Measurements from ENCODE around the gene SEC31A. TPM values are rescaled to one million over a fixed set of nuclear protein-coding genes. Genes with fewer than 3 reads are reported as not detected.
A peak's percentile ranks its signal among the peaks of the same experiment; 100 is the strongest.
"Not testable (repeated sequence)": the region's sequence is repeated elsewhere in the genome, so short reads cannot be mapped to it uniquely, and the experiment has no call there.

Gene SEC31A
- total RNA-seq, 1 experiment from 2014 or later, result 132 TPM

DNA sequence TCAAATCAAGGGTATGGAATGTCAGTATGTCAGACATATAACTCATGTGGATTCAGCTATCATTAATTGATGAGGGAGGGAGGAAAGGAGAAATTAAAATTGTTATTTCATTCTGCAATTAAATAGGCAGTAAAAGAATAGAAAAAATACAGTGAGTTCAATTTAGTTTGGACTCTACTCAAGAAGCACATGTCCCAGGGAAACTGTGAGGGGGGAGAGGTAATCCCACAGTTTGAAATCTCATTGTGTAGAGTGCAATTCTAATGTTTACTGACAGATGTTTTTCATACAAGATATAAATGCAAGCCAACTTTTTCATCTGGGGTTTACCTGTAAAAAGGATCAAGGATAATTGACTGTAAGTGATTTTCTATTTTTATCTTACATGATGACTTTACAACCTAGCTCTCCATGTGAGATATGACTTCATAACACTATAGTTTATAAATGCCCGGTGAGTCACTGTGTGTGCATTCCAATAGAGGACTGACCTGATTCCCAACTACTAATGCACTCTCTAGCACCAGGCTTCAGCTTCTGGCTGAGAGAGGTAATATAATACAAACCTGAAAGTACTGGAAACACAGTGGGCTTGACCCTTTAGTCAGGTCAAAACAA is 57.1 kb downstream of the SEC31A start:
- DNase-seq (ENCODE audit: low spot score), result peak; percentile 78

DNA sequence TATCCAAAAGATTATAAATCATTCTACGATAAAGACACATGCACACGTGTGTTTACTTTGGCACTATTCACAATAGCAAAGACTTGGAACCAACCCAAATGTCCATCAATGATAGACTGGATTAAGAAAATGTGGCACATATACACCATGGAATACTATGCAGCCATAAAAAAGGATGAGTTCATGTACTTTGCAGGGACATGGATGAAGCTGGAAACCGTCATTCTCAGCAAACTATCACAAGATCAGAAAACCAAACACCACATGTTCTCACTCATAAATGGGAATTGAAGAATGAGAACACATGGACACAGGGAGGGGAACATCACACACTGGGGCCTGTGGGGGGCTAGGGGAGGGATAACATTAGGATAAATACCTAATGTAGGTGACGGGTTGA is 57.9 kb downstream of the SEC31A start:
- not testable (repeated sequence) for DNase-seq (ENCODE audit: low spot score)

DNA sequence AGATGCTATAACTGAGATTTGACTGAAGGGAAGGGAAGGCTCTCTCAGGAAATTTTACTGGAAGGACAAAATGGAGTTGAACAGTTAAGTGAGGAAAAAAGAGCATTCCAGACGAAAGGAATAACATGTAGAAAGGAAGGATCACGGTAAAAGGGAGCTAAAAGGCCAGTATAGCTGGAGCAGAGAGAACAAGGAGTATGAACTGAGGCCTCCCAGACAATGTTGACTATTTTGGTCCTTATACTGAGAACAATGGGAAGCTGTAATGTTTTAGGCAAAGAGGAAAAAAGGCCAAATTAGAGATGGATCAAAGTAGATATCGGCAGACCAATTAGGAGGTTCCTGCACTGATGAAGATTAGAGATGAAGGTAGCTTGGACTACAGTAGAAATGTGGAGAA is 65.5 kb downstream of the SEC31A start:
- no peak for DNase-seq (ENCODE audit: low spot score)

DNA sequence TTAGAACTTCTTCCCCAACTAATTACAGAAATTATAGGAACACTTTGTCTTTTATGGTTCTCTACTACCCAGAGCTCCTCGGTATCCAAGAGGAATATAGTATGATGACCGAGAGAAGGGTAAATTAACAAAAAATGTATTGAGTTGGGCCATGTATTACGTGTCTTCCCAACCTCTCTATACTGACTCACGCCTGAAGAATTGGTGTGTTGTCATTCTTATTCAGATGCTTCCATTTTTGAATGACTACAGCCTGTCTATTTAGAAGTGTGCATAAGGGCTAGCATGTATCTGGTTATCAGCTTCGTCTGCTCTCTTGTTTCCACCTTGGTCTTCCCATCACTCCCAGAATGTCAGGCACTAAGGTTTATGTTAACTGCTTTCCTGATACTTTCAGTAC is 67.9 kb downstream of the SEC31A start:
- DNase-seq (ENCODE audit: low spot score), result no peak

DNA sequence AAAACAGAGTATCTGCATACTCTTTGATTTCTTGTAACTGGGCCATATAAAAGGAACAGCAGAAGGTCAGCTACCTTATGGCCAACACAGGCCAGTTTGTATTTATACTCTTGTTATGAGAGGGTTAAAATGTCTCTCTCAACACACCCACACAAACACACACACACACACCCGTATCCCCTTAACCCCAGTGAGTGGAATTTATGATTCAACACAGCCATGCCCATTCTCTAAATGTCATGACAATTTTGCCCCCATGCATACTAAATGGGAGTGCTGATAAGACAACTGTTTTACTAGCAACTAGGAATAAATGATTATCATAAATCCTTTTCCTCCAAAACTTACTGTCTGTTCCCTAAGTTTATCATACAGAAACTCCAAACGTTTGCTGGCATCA is 70.3 kb downstream of the SEC31A start:
- DNase-seq (ENCODE audit: low spot score), result no peak

DNA sequence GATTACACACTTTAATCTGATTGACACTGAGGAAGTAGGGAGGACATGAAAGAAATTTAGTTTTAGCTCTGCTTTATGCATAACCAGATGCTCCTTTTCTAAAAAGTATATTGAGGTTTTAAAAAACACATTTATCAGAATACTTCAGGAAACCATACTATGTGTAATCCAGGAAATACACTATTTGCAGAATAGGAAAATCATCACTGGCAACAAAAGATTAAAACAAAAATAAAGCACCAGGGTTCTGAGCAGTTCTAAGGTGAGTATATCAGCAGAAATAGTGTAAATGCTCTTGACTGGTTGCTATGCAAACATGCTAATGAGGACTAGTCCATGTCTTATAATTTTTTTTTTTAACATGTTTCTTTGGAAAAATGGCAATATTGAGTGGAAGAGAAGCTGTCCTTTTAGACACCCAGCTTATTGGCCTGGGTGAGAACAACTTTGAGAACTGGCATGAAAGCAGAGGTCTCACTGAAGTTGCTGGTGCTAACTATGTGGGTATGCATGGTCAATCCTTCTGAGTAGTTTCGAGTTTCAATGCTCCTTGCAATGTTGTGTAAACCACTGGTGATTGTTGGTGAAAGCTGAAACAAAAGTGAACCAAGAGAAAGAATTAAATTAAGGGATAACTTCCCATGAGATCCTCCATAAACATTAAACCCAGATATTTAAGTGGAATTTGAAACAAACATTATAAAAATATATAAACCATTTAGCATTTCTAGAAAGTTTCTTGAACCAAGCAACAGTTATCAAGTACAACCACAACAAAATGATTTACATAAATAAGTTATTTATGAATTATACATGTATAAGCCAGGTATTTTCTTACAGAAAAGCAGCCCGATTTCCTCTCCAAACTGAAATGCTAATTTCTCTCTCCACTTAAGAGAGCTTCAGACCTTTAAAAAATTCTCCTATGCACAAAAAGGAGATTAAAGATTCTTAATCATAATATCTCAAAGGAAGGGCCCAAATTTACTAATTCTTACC is 72.0 kb downstream of the SEC31A start:
- DNase-seq (ENCODE audit: low spot score), result no peak

DNA sequence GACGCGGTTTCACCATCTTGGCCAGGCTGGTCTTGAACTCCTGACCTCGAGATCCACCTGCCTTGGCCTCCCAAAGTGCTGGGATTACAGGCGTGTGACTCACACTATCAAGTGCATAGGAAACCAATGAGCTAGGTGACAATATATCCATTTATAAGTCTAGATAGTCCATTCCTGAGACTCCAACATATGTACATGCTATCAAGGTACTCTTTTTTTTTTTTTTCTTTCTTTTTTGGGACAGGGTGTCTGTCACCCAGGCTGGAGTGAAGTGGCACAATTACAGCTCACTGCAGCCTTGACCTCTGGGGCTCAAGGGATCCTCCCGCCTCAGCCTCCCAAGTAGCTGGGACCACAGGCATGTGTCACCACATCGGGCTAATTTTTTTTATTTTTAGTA is 74.1 kb downstream of the SEC31A start:
- not testable (repeated sequence) for DNase-seq (ENCODE audit: low spot score)

DNA sequence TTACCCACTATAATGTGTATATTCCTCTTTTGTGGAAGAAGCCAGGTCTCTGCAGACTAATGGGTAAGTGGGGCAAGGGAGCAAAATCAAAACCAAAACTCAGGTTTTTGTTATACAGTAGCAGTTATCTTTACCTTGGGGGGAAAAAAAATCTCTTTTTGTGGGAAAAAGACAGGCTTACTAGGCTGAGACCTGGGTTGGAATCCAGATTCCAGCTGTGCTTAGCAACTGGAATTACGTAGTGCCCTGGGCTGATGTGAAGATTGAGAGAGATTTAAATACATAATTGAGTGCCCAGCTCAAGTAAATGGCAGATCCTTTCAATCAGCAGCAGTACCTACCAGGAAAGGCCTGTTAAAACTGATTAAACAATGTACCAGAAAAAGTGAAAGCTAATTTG is 76.9 kb downstream of the SEC31A start:
- no peak for DNase-seq (ENCODE audit: low spot score)

DNA sequence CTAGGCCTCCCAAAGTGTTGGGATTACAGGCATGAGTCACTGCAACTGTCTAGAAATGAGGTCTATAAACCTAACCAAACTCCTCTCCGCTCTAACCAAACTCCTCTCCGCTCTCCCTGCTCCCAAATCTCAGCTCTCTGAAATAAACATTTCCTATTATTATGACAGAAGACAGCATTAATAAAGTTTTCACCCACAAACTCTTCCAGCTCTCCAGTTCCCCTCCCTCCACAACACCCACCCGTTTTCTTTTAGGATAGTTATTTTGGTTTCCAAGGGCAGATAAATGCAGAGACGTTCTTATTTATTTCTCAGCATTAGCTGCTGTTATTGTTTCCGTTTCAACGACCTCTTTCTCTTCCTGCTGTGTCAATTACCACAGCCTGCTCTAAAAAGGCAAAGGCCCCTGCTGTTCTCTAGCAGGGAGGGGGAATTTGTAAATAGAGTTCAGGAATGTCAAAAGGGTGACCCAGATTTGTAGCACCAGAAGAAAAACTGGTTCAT is 79.1 kb downstream of the SEC31A start:
- no peak for DNase-seq (ENCODE audit: low spot score)

DNA sequence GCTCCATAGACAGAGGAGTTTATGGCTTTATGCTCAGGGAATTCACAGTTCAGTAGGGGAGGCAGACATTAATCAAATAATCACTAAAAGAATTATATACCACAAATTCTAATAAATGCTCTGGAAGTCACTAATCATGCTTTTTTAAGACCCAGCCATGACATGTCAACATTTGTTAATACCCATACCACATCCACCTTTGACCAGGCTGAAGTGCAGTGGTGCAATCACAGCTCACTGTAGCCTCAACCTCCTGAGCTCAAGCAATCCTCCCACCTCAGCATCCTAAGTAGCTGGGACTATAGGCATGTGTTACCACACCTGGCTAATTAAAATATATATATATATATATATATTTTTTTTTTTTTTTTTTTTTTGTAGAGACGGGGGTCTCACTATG is 79.6 kb downstream of the SEC31A start:
- DNase-seq (ENCODE audit: low spot score), result no peak

DNA sequence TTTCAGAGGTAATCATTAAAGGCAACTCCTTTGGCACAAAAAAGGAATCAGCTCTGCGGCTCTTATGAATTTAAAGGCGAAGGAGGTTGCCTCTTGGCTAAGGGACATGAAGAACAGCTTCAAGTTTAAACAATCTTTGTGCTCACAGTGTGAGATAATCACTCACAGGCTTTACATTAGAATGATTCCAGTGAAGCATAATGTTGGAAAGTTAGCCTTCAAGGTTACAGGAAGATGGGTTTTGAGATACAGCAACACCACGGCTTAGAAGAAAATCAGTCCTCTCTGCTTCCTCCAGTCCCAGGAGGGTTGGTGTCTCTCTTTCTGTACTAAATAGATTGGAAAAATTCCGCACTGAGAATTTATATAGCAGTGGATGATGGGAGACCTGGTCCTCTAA is 80.8 kb downstream of the SEC31A start:
- DNase-seq (ENCODE audit: low spot score), result no peak

DNA sequence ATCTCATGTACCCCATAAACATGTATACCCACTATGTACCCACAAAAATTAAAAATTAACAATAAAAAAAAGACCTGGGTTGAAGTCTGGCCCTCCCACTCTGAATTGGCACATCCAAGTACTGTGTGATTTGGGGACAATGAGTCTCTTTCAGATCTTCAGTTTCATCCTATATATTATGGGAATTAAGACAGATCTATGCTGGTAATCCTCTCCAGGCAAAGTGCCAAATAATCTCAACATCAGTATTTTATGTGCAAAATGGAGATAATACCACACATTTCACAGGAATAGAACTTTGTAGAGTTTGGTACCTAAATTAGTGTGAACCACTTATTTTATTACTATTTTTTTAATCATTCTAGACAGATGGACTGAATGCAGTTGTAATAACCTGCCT is 81.3 kb downstream of the SEC31A start:
- DNase-seq (ENCODE audit: low spot score), result no peak

DNA sequence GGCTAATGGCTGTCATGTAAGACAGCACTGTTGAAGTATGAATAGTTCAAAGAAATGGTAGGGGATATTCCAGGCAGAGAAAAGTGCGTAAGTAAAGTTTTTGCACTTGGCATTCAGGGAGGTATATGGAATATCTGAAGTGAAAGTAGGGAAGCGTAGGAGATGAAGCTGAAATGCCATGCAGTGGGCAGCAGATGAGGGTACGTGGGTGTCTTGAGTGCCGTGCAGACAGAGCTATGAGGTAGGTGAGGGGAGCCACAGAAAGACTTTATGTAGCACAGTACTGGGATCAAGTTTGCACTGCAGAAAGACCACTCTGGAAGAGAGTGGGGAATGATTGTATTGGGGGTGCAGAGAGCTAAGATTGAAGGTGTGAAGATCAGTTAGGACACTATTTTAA is 87.2 kb downstream of the SEC31A start:
- DNase-seq (ENCODE audit: low spot score), result no peak

DNA sequence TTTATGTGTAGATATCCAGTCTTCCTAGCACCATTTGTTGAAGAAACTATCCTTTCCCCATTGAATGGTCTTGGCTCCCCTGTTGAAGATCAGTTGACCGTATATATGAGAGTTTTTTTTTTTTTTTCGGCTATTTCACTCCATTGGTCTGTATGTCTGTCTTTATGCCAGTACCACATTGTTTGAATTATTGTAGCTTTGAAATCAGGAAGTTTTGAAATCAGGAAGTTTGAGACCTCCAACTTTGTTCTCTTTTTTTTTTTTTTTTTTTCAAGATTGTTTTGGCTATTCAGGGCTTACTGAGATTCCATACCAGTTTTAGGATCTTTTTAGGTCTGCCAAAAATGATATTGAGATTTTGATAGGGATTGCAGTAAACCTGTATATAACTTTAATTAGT is 88.0 kb downstream of the SEC31A start:
- DNase-seq (ENCODE audit: low spot score), result no peak

DNA sequence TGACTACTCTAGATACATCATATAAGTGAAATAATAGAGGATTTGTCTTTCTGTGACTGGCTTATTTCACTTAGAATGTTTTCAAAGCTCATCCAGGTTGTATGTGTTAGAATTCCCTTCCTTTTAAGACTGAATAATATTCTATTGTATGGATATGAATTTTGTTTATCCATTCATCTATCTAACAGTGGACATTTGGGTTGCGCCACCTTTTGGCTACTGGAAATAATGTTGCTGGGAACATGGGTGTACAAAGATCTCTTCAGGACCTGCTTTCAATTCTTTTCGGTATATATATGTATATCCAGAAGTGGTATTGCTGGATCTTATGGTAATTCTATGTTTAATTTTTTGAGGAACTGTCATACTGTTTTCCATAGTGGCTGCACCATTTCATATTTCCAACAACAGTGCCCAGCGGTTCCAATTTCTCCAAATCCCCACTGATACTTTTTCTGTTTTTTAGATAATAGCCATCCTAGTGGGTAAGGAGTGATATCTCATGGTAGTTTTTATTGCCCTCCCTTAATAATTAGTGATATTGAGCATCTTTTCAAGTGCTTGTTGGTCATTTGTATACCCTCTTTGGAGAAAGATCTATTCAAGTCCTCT is 88.9 kb downstream of the SEC31A start:
- no peak for DNase-seq (ENCODE audit: low spot score)

DNA sequence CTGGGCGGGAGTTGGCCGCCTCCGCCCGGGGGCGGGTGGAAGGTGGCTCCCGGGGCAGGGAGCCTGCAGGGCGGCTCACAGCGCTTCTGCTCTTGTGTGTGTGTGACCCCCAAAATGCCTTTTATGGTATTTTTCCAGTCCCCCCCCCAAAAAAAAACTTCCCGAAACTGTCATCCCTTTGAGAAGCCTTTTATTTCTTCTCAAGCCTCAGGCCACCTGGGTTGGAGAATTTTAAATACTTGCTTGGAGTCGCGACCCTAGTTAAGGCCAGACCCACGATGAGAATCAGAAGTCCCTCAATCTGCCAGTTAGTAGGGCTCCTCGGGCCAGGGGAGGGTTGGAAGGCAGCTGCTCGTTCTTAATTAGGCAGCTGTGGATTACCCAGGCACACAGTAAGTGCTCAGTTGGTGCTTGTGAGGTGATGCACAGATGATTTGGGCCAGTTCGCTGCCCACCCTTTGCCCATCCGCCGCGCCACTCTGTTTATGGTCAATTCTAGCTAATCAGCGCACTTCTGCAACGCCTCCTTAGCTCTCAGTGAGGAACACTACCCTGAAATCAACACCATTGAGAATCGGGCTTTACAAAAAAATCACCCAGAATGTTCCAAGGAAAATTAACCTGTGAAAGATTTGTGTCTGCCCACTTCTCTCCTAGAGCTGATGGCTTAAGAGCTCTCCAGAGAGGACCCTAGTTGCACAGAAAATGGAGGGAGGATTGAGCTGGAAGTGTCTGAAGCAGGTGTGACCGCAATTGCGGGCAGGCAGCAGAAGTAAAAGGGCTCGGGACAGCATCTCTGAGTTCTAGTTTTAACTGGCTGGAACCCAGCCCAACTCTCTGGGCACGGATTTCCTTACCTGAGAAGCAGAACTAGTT is 91.7 kb downstream of the SEC31A start:
- DNase-seq (ENCODE audit: low spot score), result no peak

DNA sequence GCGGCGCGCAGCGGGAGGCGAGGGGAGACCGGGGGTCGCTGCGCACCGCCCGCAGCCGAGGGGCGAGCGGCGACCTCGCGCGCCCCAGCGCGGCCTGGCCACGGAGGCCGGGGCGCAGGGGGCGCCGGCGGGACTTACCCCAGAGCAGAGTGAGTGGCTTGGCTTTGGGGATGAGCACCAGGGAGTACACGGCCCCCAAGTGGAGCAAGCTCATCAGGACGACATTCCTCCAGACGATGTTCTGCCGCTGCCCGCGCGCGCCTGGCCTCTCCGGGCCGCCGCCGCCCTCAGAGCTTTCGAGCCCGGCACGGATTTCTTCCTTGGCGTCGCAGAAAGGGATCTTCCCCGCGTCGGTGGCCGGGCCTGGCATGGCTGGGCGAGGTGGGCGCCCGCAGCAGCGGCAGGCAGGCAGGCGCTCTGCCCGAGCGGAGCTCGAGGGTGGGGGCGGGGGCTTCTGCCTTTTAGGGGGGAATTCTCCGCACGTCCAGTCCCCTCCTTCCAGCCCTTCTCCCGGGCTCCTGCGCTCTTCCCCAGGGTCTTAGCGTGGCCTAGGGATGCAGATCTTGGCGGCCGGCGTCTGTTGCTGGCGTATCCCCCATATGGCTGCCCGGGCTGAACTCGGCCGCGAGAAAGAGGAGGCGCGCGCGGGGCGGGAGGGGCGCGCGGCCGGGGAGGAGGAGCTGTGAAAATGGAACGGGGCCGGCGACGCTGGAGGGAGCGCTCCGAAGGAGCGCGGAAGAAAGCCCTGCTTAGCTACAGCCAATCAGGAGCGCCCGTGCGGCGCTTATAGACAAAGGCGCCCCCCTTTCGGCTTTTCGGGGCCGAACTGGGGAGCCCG is 92.6 kb downstream of the SEC31A start, which contains the start of gene SCD5:
TSS of gene SCD5 (minus strand) at position 629 of the 838 bp plus-strand sequence. CDS start at position 370, 259 bp downstream.
- DNase-seq (ENCODE audit: low spot score), result peak; percentile 50

DNA sequence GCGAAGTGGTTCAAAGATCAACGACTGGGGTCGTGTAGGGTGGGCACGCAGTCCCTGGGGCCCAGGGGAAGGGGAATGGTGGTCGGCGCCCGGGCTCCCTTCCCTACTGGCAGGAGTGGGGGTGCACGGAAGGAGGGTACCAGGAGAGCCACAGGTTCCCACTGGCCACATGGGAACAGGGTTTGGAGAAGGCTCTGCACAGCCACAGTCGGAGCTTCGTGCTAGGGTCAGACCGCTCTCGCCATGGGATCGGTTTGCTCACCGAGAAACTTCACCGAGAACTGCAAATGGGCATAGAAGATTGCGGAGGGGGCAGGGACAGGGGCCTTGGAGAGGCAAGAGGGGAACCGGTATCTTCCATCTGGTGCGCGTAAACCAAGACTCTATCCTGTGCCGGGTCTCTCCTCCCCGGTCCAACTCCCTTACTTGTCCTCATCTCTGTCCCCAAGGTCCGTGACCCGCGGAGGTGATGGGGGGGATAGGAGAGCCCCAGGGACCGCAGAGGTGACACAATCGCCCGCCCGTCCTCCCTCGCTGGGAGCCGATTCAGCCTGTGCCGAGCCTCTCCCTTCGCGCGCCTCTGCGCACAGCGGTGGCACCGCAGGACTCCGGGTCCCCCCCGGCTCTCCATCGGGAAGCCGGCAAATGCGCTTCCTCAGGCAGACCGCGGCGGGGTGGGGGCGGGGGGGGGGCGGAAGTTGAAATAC is 93.4 kb downstream of the SEC31A start:
- no peak for DNase-seq (ENCODE audit: low spot score)

DNA sequence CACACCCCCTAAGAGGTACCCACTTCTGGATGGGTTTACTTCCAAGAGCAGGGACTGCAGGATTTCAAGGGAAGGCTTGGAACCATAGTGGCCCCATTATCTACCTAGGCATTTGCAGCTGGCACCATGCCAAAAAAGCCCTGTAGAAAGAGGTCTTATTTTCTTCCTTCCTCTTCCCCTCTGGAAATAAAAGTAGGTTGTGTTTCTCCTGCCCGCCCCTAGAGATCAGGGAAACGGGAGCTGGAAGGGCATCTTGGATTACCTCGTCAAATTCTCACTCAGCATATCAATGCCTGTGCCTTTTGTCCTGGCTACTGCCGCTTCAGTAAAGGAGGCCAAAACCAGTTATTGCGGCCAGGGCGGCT is 93.9 kb downstream of the SEC31A start:
- no peak for DNase-seq (ENCODE audit: low spot score)
